ENCODE measurements around the gene NOC4L.

DNA sequence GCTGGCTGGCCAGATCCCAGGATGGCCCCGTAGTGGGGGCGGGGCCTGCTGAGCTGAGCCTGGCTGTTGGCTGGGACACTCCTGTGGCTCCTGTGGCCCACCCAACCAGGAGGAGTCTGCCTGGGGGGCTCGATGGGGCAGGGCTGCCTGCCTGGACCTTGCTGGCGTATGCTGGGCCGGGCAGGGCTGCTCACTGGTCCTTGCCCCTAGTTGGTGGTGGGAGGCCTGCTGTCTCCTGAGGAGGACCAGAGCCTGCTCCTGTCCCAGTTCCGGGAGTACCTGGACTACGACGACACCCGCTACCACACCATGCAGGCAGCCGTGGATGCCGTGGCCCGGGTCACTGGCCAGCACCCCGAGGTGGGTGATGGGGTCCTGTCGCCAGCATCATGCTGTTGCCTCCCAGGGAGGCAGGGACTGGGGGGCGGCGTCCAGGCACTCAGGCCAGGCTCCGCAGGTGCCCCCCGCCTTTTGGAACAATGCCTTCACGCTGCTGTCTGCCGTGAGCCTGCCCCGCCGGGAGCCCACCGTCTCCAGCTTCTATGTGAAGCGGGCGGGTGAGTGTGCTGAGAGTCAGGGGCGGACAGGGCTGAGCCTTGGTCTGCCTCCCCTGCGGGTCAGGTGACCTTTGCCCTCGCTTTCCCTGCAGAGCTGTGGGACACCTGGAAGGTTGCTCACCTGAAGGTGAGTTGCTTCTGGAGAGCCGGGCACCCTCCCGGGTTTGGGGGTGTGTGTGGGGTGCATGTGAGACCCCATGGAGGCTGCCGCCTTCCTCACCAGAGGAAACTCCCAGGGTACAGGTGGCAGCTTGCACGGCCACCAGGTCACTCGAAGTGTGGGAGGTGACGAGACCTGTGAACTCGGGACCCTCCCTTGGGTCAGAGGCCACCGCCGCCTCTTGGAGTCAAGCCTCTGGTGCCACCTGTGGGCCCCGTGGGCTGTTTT is 3.4 kb downstream of the NOC4L start:
- TF ChIP-seq, protein P1, sequence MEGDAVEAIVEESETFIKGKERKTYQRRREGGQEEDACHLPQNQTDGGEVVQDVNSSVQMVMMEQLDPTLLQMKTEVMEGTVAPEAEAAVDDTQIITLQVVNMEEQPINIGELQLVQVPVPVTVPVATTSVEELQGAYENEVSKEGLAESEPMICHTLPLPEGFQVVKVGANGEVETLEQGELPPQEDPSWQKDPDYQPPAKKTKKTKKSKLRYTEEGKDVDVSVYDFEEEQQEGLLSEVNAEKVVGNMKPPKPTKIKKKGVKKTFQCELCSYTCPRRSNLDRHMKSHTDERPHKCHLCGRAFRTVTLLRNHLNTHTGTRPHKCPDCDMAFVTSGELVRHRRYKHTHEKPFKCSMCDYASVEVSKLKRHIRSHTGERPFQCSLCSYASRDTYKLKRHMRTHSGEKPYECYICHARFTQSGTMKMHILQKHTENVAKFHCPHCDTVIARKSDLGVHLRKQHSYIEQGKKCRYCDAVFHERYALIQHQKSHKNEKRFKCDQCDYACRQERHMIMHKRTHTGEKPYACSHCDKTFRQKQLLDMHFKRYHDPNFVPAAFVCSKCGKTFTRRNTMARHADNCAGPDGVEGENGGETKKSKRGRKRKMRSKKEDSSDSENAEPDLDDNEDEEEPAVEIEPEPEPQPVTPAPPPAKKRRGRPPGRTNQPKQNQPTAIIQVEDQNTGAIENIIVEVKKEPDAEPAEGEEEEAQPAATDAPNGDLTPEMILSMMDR (conservative IDR thresholded peaks at IDR 0.05), result no peak
- TF ChIP-seq ZFX (IDR thresholded peaks at IDR 0.05), result no peak
